Stimulated activated CD4-positive, alpha-beta T cell treated with anti-CD3 and anti-CD28 coated beads, Interleukin-15, amount 100 ng/mL, for 24 hours (primary cell): ENCODE measurements around the gene ZNF722.
"Not testable (repeated sequence)": the region's sequence is repeated elsewhere in the genome, so short reads cannot be mapped to it uniquely, and the experiment has no call there.

ENCODE experiments used
- DNase-seq: peaks from one replicate; pipeline ENCODE4 v3.0.0-alpha.2; 2020

ZNF722 gene

DNA sequence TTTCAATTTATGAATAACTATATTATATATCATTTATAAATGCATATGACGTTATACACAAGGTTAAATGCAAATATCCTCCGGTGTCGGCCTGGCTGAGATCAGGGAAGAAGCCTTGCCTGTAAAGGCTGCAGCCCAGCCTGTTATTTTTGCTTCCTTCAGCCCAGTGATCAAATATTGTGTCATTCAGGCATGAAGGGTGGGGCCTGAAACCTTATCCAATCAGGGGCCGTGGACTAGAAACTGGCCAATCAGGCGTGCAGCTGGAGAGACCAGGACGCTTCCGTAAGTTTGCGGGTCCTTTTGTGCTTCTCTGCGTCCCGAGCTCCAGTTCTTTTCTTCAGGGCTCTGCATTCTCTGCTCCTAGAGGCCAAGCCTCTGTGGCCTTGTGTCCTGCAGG, at the start of gene ZNF722:
Gene ZNF722, plus strand, starts transcription at position 301 of the 400 bp plus-strand sequence. CDS start 113 bp downstream, outside the sequence.
- no peak for DNase-seq

DNA sequence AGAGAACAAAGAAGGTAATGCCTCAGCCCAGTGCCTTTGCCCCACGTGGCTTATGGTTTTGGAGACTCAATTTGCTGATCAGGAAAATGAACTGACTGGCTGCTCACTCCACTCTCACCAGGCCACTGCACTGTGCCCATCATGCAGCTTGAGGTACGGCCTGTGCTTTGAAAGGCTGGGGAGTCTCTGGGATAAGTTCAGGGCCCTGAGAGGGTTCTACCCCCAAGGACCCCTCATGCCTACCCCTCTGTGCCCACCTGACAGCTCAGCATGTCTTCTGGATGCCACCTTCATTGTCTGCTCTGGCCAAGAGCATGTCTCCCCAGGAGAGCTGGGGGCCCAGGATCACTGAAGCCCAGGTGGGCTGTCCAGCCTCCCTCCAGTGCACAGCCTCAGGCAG, 45.5 kb upstream of the ZNF722 start:
- DNase-seq, result no peak

DNA sequence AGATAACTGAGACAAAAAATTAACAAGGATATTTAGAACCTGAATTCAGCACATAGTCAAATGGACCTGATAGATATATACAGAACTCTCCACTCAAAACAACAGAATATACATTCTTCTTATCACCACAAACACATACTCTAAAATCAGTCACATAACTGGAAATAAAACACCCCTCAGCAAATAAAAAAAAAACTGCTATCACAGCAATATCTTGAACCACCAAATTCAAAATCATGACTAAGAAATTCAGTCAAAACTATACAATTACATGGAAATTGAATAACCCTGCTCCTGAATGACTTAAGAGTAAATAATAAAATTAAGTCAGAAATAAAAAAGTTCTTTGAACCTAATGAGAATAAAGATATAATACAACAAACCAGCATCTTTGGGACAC, 30.0 kb upstream of the ZNF722 start:
- DNase-seq, result no peak

DNA sequence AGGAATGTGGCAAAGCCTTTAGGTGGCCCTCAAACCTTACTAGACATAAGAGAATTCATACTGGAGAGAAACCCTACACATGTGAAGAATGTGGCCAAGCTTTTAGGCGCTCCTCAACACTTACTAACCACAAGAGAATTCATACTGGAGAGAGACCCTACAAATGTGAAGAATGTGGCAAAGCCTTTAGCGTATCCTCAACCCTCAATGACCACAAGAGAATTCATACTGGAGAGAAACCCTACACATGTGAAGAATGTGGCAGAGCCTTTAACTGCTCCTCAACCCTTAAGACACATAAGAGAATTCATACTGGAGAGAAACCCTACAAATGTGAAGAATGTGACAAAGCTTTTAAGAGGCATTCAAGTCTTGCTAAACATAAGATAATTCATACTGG, 16.8 kb downstream of the ZNF722 start:
- DNase-seq, result not testable (repeated sequence)

DNA sequence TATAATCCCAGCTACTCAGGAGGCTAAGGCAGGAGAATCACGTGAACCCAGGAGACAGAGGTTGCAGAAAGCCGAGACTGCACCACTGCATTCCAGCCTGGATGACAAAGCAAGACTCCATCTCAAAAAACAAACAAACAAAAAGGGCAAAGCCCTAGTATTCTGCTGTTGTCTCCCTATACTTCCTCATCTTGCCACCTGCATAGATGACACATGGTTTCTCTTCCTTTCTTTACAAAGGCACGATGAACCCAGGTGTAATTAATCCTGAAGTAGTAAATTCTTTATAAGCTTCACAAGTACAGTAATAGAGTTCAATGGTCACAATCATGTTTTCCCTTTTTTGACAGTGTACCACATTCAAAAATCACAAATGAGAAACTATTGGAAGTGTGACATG, 36.7 kb downstream of the ZNF722 start:
- no peak for DNase-seq

DNA sequence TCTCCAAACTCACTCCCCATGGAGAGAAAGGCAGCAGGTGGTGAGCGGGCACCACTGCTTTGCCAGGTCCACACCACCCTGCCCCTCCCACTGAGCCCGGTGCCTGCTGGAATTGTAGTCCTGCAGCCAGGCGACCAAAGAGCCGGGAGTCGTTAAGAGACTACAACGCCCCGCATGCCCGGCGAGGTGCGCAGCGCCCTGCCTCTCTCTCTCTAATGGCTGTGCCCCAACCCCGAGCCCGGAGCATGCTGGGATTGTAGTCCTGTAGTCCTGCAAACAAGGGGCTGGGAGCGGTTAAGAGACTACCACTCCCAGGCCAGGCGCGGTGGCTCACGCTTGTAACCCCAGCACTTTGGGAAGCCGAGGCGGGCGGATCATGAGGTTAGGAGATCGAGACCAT, 38.4 kb downstream of the ZNF722 start:
- no peak for DNase-seq

DNA sequence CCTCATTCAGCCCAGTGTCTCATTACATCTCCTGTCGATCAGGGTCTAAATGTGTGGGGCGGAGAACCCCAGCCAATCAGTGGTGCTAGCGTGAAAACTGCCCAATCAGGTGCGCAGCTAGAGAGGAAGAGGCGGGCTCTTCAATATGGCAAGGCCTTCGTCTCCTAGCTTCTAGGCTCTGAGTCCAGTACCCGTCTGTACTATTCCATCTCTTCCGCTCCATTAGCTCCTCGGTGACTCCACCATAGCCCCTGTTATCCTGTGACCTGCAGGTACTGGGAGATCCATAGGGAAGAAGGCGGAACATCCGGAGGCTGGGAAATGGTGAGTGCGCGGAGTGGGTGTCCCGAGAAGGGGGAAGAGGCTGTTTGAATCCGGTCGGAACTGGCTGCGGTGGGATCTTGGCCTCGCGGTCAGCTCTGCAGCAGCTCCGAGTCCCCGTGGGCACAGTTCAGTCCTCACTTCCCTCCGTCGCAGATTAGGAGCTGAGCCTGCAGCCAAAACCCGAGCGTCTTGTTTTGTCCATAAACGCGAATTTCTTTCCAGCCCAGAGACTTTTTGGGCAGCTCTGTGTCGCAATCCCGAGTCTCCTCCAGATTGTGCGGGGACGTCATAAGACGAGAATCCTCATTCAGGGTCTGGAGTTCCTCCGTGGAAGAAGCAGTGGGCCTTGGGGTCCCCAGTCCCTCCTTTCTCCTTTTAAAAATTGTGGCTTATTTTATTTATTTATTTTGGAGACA, 46.8 kb downstream of the ZNF722 start, which contains the start of gene ZNF727:
Gene ZNF727, plus strand, starts transcription at position 134 of the 740 bp plus-strand sequence. Its CDS starts 188 bp downstream, at position 322.
- peak; percentile 35 for DNase-seq

DNA sequence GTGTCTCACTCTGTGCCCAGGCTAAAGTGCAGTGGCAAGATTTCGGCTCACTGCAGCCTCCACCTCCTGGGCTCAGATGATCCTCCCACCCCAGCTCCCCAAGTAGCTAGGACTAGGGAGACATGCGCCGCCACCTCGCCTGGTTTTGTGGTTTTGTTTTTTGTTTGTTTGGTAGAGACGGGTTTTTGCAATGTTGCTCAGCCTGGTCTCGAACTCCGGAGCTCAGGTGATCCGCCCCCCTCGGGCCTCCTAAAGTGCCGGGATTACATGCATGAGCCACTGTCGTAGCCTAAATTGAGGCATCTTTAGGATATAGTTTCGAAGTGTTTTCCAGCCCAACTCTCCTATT, 47.4 kb downstream of the ZNF722 start:
- no peak for DNase-seq
